Islet precursor cell (in vitro differentiated cells): Measurements from ENCODE around the gene TLE3.

Experiments
- DNase-seq: peaks from one replicate; pipeline ENCODE4 v3.0.0-alpha.2; 2018

The TLE3 gene

DNA sequence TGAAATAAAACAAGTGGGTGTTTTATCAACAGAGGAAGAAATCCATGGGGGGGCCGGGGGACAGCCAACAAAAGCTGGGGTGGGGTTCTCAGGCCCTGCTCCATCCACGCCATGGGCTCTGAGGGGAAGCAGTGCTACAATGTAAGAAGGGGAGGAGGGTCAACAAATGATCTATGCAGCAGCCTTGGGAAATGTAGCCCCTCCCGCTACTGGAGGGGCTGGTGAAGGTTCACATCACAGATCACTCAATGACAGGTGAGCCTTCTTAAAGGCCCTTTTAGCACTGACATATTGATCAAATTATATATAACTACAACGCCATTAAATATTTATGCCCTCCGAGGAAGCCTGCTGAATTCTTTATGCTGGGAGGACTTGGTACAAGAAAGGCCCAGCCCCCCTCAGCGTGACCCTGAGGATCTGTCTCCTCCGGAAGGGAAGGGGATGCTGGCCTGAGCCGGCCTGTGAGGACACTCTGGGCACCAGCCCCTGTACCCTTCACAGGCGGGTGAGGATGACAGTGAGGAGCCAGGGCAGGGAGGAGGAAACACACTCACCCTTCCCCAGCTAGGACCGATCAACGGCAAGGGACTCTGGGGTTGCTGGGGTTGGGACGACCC lies 15.3 kb downstream of the TLE3 start:
- DNase-seq = no peak

DNA sequence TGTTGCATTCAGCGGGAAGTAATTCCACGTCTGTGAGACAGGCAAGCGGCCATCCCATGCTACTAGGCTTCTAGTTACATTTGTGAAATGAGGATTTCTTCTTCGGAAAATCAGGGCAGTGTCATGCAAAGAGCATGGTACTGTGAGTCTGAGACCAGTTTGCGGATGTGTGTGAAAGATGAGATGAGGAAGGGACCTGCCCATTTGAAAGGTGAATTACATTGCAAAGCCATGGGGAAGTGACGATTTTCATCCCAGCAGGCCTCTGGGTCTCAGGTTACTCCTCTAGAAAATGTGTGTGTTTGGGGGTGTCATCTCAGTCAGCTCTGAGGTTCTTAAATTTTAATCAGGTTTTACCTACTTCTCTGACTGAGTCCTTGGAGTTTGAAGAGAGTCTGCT lies 16.1 kb downstream of the TLE3 start:
- no peak for DNase-seq

DNA sequence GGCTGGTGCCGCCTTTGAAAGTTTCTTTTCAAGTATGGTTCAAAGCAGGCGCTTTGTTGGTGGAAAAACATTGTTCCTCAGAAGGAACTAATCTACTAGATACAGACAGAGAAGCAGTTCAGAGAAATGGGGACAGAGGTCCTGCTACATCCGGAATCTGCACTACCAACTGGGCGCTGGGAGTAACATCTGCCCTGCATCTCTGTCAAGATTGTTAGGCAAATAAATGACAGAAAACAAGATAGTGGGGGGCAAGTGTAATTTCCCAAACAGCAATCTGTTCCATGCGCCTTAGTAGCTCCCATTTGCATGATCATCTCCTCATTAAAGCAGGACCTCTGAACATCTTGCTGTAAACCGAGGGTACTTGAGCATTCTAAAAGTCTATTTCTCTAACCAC lies 17.4 kb downstream of the TLE3 start:
- DNase-seq = no peak

DNA sequence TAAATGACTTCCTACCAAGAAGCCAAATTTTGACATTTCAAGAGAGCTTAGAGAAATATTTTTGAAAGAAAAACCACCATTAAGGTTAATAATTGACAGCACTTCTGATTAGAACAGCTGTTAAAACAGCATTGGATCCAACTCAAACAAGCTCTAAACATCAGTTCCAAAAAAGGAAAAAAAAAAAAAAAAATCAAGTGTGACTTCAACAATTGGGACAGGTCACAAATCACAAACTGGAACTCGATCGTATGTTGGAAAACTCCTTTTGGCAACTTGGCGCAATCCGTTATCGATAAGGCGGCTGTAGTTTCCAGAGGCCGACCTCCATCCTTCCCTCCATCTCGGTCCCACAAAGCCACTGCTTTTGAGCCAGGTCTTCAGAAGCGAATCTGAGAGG lies 17.8 kb downstream of the TLE3 start:
- DNase-seq = no peak

DNA sequence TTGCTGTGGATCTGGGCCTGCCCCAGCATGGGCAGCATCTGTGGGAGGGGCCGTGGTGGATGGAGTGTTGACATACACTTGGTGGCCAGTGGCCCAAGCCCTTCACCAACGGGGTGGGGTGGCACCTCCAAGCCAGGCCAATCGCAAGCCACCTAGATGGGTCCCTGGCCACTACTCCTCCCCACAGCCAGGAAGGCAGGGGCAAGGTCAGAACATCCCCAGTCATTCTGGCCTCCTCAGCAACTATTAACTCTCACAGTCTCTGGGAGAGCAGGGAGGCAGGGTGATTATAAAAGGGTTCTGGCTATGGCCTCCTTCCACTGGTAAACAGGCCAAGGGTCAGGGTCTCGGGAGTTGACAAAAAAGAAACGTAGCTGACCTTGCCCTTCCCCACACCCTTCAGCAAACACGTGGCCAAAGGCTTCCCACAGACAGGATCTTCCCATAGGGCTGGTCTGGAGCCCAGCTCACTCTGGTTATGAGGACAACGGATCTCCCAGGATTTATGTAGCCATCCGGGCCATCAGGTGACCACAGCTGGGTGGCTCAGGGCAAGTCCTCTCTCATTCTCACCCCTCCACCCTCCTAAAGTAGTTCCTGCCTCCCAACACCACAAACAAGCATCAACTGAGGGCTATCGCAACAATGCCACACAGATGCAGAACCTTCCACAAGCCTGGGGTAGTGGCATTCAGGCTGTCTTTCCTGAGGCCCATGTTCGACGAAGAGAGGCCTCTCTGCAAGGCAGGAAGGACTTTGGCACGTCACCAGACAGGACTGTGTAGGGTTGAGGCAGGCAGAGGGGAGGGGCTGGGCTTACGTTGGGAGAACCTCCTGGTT lies 18.9 kb downstream of the TLE3 start:
- DNase-seq = no peak

DNA sequence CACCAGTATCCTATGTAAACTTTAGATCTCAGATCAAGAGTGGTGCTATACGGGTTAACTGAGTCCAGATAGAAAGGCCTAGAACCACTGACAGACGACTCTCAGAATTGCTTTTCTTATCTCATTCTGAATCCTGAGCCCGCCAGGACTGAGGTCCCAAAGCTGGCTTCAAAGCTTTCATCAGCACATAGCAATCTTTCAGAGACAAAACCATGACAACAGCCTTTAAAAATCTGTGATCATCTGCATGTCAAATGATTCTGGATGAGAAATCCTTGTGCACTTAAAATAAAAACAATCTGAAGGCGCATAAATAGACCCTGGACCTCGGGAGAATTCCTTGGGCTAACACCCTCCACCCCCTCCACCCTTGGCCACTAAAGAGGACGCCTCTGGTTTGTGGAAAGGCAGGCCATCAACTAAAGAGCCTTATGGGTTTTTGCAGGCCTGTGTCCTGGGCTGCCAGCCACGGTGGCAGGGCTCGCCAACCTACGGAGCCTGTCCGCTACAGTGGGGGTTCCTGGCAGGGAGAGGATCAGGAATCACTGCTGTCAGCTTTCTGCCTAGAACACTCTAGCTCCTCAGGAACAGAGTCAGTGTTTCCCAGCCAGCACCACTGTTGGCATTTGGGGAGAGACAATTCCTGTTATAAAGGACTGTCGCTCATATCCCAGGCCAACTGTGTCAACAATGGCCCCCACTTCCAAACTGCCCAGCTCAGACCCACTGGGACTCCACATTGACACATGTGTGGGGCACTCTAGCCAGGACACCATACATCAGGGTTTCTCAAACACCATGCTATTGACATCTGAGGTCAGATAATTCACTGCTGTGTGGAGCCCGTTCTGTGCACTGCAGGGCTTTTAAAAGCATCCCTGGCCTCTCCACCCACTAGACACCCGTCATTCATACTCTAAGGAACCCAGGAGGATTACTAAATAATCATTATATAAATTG lies 20.2 kb downstream of the TLE3 start:
- DNase-seq = no peak

DNA sequence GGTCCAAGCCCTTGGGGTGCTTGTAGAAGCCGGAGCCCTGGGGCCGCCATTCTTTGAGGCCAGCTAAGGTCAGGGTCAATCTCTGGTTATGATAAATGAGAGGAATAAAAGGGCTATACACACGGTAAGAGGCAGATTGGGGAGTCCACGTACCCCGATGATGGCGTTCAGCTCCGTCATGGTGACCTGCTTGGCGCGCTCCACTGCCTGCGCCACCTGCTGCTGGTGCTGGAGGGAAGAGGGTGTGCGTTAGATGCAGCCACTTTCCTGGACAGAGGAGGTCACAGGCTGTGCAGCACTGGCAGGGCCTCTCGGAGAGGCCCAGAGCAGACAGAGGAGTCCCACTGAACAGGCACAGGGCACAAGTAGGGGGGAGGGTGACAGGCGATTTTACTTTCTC lies 23.3 kb downstream of the TLE3 start:
- no peak for DNase-seq

DNA sequence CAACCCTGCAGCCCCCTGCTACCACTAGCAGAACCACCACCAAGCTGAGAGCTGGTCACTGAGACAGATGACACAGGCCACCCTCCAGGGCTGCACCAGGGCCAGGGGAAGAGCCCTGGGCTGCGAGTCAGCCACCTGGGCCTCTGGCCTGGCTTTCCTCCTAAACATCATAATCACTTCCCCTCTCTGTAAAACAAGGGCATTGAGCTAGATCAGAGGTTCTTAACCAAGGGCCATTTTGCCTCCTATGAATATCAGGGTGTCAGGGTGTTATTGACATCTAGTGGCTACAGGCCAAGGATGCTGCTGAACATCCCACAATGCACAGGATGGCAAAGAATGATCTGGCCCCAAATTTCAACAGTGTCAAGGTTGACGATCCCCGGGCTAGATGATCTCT lies 25.2 kb downstream of the TLE3 start:
- no peak for DNase-seq

DNA sequence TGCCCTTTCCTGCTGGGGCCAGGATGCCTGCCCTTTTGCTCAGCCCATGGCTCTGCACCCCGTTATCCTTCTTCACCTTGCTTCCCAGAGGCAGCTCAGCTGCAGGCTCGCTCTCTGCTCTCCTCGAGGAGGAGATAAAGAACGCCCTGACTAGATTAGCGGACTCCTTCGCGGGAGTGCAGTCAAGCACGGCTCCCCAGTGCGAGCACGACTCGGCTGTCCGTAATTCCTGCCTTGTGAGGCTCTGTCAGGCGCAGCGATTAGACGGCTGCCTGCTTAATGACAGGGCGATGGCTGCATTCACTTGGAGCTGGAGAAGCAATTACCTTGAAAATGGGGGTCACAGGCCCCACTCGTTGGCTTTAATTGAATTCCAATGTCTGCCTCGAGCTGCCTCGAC lies 25.9 kb downstream of the TLE3 start:
- no peak for DNase-seq

DNA sequence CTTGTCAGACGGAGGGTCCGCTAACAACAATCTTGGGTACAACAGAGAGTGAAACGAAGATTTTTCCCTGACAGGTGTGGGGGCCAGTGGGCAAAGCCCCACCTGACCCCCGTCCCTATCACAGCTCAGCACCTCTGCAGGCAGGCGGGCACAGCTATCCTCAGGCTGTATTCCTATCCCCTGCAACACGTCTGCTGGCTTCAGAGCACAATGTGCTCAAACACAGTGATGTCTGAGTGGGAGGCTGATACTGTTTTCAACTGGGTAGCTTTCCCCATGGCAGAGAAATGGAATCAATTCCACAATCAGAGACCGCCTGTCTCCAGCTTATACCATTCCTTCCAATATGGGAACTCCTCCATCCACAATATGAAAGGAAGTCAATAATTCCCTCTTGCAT lies 28.0 kb downstream of the TLE3 start:
- no peak for DNase-seq

DNA sequence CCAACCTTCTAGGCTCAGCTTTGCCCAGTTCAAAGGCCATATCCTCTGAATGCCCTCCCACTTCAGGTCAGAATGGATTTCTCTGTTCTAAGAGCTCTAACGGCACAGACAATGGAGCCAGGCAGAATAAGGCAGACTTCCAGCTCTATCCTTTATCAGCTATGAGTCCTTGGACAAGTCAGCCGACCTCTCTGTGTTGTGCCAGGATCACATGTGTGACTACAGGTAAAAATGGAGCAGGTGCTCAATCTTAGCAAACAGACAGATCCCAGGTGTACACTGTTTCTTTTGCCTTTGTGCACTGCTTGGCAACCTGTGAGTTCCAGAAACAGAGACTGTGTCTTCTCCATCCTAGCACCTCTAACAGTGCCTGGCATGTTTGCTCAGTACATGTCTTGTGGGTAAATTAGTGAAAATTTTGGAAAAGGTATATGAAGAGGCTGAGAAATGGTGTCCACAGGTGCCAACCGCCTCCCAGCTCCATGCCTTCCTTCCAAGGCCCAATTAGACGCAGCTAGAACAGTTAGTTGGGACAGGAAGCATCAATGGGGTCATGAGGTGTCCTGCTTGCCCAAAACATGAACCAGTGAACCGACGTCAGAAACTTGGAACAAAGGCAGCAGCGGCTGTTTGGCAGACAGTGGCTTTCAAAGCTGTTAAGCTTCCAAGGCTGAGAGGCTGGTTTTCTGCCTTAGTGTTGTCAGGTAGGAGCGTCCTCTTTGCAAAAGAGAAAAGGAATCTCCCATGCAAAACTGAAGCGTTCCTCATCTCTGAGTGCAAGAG lies 28.7 kb downstream of the TLE3 start:
- no peak for DNase-seq

DNA sequence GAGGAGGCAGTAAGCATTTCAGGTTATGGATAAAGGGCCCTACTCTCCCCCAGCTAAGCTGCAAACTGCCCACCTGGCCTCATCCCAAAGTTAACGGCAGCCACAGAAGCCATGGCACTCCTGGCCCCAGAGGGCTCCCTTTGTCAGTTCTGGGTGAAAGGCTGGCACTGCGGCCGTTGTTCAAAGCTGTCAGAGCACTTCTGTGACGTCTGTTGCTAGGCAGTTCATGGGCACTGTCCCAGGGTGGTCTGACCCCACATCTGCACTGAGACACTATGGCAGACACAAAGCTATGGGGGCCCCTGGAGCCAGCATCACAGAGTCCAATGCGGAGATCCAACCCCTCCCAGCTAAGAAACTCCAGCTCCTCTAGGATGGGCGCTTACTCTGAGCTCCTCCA lies 30.0 kb downstream of the TLE3 start:
- no peak for DNase-seq

DNA sequence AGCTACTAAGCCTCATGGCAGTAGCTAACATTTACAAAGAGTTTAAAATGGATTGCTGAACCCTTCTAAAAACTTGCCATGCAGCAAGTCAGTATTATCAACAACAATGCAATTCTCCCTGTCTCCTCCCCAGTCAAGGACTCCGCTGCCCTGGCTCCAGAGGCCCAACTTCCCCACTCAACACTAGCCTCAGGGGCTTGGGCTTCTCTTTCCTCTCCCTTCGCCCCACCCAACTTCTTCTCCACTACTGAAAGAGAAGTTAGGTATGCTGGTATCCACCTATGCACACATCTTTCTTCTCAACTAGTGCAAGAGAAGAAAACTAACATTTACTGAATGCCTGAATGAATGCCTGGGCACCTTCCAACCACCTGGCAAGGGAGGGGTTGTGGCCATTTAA lies 30.7 kb downstream of the TLE3 start:
- no peak for DNase-seq

DNA sequence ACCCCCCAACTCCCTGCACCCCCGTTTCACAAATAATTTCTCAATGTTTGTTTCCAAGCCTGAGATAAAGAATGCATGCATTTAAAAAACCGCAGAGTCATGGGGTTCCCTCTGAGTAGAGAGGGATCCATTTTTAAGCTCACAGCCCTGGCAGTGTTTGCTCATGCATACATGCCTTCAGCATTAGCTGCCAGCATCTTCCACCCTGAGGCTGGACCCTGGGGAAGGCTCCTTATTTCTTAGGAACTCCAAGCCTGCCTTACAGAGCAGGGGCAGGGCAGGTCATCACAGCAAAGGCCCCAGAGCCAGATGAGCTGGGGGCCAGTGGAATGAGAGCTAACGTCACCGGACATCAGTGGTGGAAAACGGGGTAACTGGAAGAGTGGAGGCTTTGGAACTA lies 31.3 kb downstream of the TLE3 start:
- DNase-seq = no peak

DNA sequence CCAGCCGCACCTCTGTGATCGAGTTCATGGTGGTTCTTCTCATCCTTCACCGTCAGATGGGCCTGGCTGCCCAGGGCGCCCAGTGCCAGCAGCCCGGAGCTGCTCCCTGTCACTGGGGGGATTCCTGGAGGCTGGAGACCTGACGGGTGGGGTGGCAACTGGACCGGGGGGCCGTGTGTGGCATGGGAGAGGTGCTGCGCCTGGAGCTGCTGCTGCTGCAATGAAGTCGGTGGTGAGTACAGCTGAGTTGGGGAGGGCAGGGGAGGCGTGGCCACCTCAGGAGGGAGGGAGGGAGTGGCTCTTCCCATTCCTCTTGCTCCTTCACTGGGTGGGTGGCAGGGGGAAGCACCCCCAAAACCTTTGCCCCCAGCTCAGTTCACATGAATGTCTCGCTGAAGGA lies 31.7 kb downstream of the TLE3 start:
- no peak for DNase-seq

DNA sequence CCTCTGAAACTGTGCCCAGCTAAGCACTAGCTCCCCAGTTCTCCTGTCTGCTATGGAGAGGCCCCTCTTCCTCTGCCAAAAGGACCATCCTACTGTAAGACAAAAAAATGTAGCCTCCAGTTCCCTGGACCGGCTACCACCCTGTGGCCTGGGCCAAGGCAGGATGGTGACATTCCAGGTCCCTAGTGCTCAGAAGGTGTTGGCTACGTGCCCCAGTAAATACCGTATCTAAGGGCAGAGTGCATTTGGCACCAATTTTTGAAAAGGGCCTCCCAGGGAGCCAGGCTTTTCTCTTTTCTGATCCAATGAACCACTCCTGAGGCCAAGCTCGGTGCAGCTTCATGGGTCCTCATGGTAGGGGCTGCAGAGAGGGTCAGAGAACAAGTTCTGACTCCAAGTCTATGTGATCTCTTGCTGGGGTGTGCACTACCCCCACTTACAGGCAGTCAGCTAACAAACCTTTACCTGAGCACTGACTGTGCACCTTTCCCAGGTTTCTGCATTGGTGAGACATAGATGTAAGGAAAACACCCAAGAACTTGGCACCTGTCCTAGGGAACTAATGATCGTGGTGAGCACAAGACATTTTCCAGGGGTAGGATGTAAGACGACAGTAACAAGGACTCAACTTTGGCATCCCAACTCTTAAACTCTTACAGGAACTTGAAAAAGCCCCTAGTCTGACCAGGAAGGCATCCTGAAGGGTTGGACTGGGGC lies 32.6 kb downstream of the TLE3 start:
- no peak for DNase-seq

DNA sequence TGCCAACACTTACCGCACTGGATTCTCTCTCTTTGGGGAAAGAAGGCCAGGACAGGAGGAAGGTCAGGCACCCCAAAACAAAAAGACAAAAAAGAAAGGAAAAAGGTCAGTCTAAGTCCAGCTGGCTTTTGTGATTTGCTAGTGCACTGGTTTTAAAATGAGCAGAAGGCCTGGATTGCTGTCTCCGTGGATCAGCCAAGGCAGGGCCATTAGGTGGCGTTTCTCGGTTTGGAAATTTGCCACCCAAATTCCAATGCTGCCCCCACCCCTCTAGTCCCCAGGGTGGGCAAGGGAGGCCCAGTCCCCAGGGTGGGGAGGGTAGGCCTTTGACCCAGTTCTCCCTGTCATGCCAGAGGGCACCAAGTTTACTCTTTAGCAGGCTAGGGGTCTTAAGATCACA lies 33.3 kb downstream of the TLE3 start:
- no peak for DNase-seq

DNA sequence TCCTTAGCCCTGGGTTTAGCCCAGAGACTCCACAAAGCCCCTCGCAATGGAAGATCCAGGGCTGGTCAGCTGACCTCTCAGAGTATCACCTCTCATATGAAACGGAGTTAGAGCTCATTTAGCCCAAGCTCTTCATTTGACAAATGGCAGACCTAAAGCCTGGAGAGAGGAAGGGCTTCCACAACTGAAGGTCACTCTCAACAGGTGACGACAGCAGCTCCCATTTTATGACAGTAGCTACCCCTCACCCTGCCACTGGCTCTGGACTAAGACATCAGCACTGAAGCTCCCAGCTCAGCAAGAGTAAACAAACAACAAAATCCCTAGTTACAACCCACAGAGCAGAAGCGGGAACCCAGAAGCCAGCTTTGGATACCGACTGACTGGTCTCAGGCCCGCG lies 33.7 kb downstream of the TLE3 start:
- no peak for DNase-seq

DNA sequence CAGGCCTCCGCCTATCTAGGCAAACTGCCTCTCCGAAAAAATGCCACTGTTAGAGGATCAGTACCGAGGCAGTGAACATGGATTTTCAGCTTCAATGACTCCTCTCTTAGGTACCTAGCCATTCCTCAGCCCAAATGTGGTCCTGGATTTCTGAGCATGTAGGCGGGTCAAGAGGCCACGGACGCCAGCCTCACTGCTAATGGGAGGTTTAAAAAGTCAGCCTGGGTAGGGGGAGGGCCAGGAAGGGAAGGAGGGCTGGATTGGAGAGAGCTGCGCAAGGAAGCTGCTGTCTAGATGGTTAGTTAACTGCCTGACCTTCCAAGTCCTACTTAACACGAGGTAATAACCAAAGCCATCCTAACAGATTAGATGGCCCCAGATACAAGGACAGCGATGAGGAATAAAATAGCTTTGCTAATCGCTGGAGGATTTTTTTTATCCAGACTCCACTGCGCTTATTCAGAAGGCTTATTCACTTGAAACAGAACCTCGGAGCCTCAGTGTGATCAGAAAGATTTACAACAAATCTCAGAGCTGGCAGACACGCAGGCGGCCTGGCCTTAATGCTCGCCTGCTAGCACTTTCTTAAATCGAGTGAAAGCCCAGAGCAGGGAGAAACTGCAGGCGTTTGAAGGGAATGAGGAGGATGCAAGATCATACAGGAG lies 34.3 kb downstream of the TLE3 start:
- no peak for DNase-seq

DNA sequence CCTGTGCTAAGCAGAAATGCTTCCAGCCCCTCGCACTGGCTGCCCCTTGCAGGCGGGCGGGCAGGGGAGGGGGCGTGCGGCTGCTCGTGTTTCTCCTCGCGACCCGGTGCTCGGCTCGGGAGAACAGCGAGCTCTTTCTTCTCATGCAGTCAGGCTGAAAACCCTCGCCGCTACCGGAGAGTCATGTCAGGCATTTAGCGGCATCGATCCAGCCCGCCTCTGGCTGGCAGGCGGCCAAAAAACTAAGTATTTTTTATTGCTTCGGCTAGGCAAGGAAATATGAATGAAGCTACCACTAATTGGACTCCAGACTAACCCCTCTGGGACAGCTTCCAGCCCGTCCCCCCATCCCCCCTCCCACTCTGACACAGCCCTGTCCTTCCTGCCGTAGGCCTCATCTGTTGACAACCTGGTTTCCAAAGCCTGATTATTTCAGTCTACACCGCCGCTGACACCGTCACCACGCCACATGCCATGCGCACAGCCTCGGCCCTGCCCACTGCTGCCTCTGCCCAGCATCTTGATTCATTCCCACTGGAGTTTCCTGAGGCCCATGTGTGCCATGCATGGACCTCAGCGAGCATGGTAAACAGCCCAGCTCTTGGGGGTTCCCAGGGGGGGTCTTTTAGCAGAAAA lies 35.3 kb downstream of the TLE3 start:
- DNase-seq = no peak

DNA sequence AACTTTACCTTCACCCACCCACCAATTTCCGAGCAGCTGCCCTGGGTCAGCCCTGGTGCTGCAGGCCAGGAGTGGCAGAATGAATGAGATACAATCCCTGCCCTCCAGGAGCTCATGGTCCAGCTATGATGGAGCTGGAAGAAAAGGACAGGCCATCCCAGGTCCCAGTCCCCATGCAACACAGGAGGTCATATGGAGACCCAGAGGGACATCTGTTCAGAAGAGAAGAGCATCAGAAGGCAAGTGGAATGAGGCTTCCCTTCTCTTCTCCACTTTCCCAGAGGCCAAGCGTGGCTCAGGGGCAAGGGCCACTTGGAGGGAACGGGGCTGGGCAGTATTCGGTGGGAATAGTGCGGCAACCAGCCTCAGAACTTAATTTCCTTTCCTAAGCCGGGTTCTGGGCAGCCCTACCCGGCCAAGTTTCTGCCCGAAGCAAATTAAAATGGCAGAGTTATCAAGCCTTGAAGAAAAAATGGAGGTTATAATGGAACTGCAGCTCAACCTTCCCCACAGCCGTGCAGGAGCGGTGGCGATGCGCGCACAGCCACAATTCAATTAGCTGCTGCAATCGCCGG lies 35.9 kb downstream of the TLE3 start:
- DNase-seq = no peak
